SU-DHL-6 (cell line): Measurements from ENCODE around the gene ARMC5.

Experiments
- EZH2phosphoT487 ChIP-seq: fragments of 200-600 bp; sonication (generic), shearing (Covaris generic); conservative IDR thresholded peaks from 2 replicates; pipeline ENCODE4 v1.6.1; 2018; ENCODE audit warnings: mild to moderate bottlenecking, antibody characterized with exemption, low read length, moderate library complexity, mixed read lengths
- TF ChIP-seq, protein P1 (sequence below): fragments of 200-600 bp; sonication (generic); IDR thresholded peaks from one replicate; pipeline ENCODE4 v1.5.1; 2017; ENCODE audit warnings: antibody characterized with exemption, mild to moderate bottlenecking, low read length, moderate library complexity; ENCODE audit not compliant: insufficient read depth, poor library complexity, severe bottlenecking

GRCh38 chr16:31479751-31480150 is 20.4 kb downstream of the ARMC5 start:
- TF ChIP-seq, protein P1, sequence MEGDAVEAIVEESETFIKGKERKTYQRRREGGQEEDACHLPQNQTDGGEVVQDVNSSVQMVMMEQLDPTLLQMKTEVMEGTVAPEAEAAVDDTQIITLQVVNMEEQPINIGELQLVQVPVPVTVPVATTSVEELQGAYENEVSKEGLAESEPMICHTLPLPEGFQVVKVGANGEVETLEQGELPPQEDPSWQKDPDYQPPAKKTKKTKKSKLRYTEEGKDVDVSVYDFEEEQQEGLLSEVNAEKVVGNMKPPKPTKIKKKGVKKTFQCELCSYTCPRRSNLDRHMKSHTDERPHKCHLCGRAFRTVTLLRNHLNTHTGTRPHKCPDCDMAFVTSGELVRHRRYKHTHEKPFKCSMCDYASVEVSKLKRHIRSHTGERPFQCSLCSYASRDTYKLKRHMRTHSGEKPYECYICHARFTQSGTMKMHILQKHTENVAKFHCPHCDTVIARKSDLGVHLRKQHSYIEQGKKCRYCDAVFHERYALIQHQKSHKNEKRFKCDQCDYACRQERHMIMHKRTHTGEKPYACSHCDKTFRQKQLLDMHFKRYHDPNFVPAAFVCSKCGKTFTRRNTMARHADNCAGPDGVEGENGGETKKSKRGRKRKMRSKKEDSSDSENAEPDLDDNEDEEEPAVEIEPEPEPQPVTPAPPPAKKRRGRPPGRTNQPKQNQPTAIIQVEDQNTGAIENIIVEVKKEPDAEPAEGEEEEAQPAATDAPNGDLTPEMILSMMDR, result no peak
- no peak for TF ChIP-seq EZH2phosphoT487
